NCI-H526 (cell line): ENCODE data around the gene GCSAM.
A peak's percentile ranks its signal among the peaks of the same experiment; 100 is the strongest.

ENCODE experiments used
- DNase-seq, 2 experiments: peaks; one replicate each; lab custom pipeline; 2025; lab: John Stamatoyannopoulos, UW

GCSAM gene

GRCh38 chr3:112129925-112130637, 3.0 kb downstream of the GCSAM start:
- no peak for DNase-seq

- DNase-seq: no peak
Observed at GRCh38 chr3:112128843-112129727, 4.0 kb downstream of the GCSAM start.

GRCh38 chr3:112127522-112128494, 5.2 kb downstream of the GCSAM start:
- no peak for DNase-seq

- no peak for DNase-seq
Observed at GRCh38 chr3:112126511-112126911, 6.5 kb downstream of the GCSAM start.

- no peak for DNase-seq
Observed at GRCh38 chr3:112124907-112125607, 8.0 kb downstream of the GCSAM start.

- no peak for DNase-seq
Observed at GRCh38 chr3:112123548-112123947, 9.5 kb downstream of the GCSAM start.

- no peak for DNase-seq
Observed at GRCh38 chr3:112122870-112123269, 10.2 kb downstream of the GCSAM start.

GRCh38 chr3:112121577-112122547, 11.2 kb downstream of the GCSAM start:
- DNase-seq: no peak

GRCh38 chr3:112119962-112120836, 12.8 kb downstream of the GCSAM start:
- DNase-seq: no peak

- DNase-seq: no peak
Observed at GRCh38 chr3:112117841-112118571, 15.0 kb downstream of the GCSAM start.

- DNase-seq: no peak
Observed at GRCh38 chr3:112117415-112117814, 15.6 kb downstream of the GCSAM start.

- no peak for DNase-seq
Observed at GRCh38 chr3:112116748-112117186, 16.3 kb downstream of the GCSAM start.

- DNase-seq: no peak
Observed at GRCh38 chr3:112115806-112116383, 17.2 kb downstream of the GCSAM start.

- no peak for DNase-seq
Observed at GRCh38 chr3:112115161-112115739, 17.8 kb downstream of the GCSAM start.

- DNase-seq: no peak
Observed at GRCh38 chr3:112114576-112115160, 18.4 kb downstream of the GCSAM start.

GRCh38 chr3:112111785-112112402, 21.2 kb downstream of the GCSAM start:
- peak; percentile 19 to 79 for DNase-seq

GRCh38 chr3:112109322-112109721, 23.7 kb downstream of the GCSAM start:
- DNase-seq: peak; percentile 51 to 58
